ENCODE measurements around the gene AQP5.

AQP5 gene

DNA sequence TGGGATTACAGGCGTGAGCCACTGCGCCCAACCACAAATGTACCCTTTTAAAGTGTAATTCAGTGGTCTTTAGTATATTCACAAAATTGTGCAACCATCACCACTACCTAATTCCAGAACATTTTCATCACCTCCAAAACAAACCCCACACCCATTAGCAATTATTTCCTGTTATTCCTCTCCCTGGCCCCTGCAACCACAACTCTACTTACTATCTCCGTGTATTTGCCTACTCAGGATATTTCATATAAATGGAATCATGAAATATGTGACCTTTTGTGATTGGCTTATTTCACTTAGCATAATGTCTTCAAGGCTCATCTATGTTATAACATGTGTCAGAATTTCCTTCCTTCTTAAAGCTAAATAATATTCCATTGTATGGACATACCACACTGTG, 27.2 kb upstream of the AQP5 start:
- Histone ChIP-seq H3K27ac (no peak overlapping the region), H3K36me3 (replicated peaks) (no peaks in the 10 kb centered on the region), H3K27me3 (replicated peaks) (no peaks in the 10 kb centered on the region), H3K4me3 (ENCODE audit: low read depth, low read length) (no peak overlapping the region)
- in situ Hi-C loops (cut with HindIII; ENCODE audit: low pct_ligation_motif_present, low sequenced_read_pairs), result no loop called here
- no peak for DNase-seq
- TF ChIP-seq CTCF (IDR thresholded peaks at IDR 0.05; ENCODE audit: low read depth, low read length, missing control alignments), result no peak

DNA sequence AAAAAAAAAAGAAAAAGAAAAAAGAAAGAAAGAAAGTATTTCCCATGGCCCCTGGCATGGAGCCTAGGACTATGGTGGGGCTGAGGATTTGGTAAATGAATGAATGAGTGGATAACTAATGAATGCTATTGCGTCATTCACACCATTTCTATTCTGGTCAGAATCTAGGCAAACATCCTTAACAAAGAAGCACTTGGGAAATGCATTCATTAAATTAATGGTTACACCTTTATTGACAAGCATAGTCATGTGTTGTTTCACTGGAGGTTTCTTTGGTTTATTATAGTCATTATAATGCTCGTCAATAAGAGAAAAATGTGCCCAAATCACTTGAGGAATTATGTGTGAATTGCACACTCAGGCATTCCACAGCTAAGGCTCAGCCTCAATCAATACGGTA, 24.7 kb upstream of the AQP5 start:
- Histone ChIP-seq H3K4me3 (ENCODE audit: low read depth, low read length) (no peak overlapping the region), H3K36me3 (replicated peaks) (no peaks in the 10 kb centered on the region), H3K27me3 (replicated peaks) (no peaks in the 10 kb centered on the region), H3K27ac (no peak overlapping the region)
- TF ChIP-seq CTCF (IDR thresholded peaks at IDR 0.05; ENCODE audit: low read depth, low read length, missing control alignments), result no peak
- in situ Hi-C loops (cut with HindIII; ENCODE audit: low pct_ligation_motif_present, low sequenced_read_pairs), result no loop called here
- no peak for DNase-seq

- TF ChIP-seq CTCF (IDR thresholded peaks at IDR 0.05; ENCODE audit: low read depth, low read length, missing control alignments), result no peak
- H3K4me3 ChIP-seq (ENCODE audit: low read depth, low read length), result no peak overlapping the region
- in situ Hi-C loops (cut with HindIII; ENCODE audit: low pct_ligation_motif_present, low sequenced_read_pairs), result no loop called here
- no peaks in the 10 kb centered on the region for H3K27me3 ChIP-seq (replicated peaks)
- no peaks in the 10 kb centered on the region for H3K36me3 ChIP-seq (replicated peaks)
- no peak for DNase-seq
- no peak overlapping the region for H3K27ac ChIP-seq
Measured at GRCh38 chr12:49937639-49938300, 23.9 kb upstream of the AQP5 start.

GRCh38 chr12:49939307-49939706, 22.4 kb upstream of the AQP5 start:
- H3K27me3 ChIP-seq (replicated peaks), result no peaks in the 10 kb centered on the region
- H3K36me3 ChIP-seq (replicated peaks), result no peaks in the 10 kb centered on the region
- no peak overlapping the region for H3K4me3 ChIP-seq (ENCODE audit: low read depth, low read length)
- in situ Hi-C loops (cut with HindIII; ENCODE audit: low pct_ligation_motif_present, low sequenced_read_pairs), result no loop called here
- TF ChIP-seq CTCF (IDR thresholded peaks at IDR 0.05; ENCODE audit: low read depth, low read length, missing control alignments), result no peak
- DNase-seq, result no peak
- no peak overlapping the region for H3K27ac ChIP-seq

GRCh38 chr12:49939707-49940106, 22.0 kb upstream of the AQP5 start:
- Histone ChIP-seq H3K27me3 (replicated peaks) (no peaks in the 10 kb centered on the region), H3K36me3 (replicated peaks) (no peaks in the 10 kb centered on the region), H3K4me3 (ENCODE audit: low read depth, low read length) (no peak overlapping the region), H3K27ac (no peak overlapping the region)
- in situ Hi-C loops (cut with HindIII; ENCODE audit: low pct_ligation_motif_present, low sequenced_read_pairs), result no loop called here
- no peak for DNase-seq
- no peak for TF ChIP-seq CTCF (IDR thresholded peaks at IDR 0.05; ENCODE audit: low read depth, low read length, missing control alignments)
